B cell (primary cell): ENCODE measurements around the gene SEC16A. TPM values are rescaled to one million over a fixed set of nuclear protein-coding genes. Genes with fewer than 3 reads are reported as not detected.

Experiments used
- ATAC-seq: fragments of 200-7000 bp; cut with Tn5 transposase; one replicate; pipeline ENCODE4 v1.10.0; 2021; ENCODE audit warnings: low read depth, mild to moderate bottlenecking, moderate number of reproducible peaks, moderate library complexity
- CTCF ChIA-PET: fragments of 350-600 bp; sonication (Branson Sonifier 250); formaldehyde crosslinking; loops from one replicate; lab custom pipeline; 2021; ENCODE audit warnings: antibody characterized with exemption, inconsistent platforms; lab: Charles Lee
- POLR2A ChIA-PET: fragments of 350-600 bp; sonication (Branson Sonifier 250); formaldehyde crosslinking; loops from one replicate; lab custom pipeline; 2021; ENCODE audit warnings: antibody characterized with exemption; lab: Charles Lee
- DNase-seq: peaks from one replicate; pipeline ENCODE4 v3.0.0; 2013
- H2AFZ ChIP-seq: 2 replicates; pipeline ENCODE4 v1.6.1; 2012; ENCODE audit warnings: mild to moderate bottlenecking, low read depth, low read length; ENCODE audit not compliant: insufficient read depth, poor library complexity, severe bottlenecking
- H3K27ac ChIP-seq, 2 donors: 1 replicate in 1 of 2; 2 replicates in 1 of 2; pipeline ENCODE4 v1.5.1; 2012 to 2013; ENCODE audit warnings: low read length in 2 of 2, mild to moderate bottlenecking in 2 of 2, moderate library complexity in 1 of 2
- H3K27me3 ChIP-seq, 4 experiments: fragments of 200-600 bp in 1 of 4; sonication (generic) in 1 of 4; replicated peaks in 1 of 4; 1 replicate in 2 of 4; 2 replicates in 2 of 4; pipeline versions ENCODE4 v1.6.1 to v1.7.0; 2013 to 2016; ENCODE audit warnings: low read length in 3 of 4, mild to moderate bottlenecking in 2 of 4, mixed read lengths in 1 of 4, moderate library complexity in 1 of 4; ENCODE audit not compliant: insufficient read depth in 4 of 4, control insufficient read depth in 3 of 4; ENCODE audit errors: control extremely low read depth in 1 of 4
- H3K36me3 ChIP-seq, 2 experiments: replicated peaks in 1 of 2; 1 replicate in 1 of 2; 2 replicates in 1 of 2; pipeline versions ENCODE4 v1.6.1 to v1.7.1; 2013; ENCODE audit warnings: low read length in 1 of 2; ENCODE audit not compliant: insufficient read depth in 2 of 2, control insufficient read depth in 1 of 2; ENCODE audit errors: control extremely low read depth in 1 of 2, extremely low read depth in 1 of 2
- H3K4me1 ChIP-seq, 2 donors: fragments of 200-600 bp in 1 of 2; sonication (generic) in 1 of 2; 1 replicate in 1 of 2; 2 replicates in 1 of 2; pipeline versions ENCODE4 v1.5.1 to v1.6.1; 2013 to 2017; ENCODE audit warnings: low read length in 2 of 2; ENCODE audit not compliant: control insufficient read depth in 2 of 2, insufficient read depth in 2 of 2
- H3K4me2 ChIP-seq: replicated peaks from 2 replicates; pipeline ENCODE3; 2012; ENCODE audit warnings: mild to moderate bottlenecking, low read depth, low read length; ENCODE audit not compliant: poor library complexity, severe bottlenecking
- H3K4me3 ChIP-seq, 5 experiments: fragments of 200-600 bp in 1 of 5; sonication (generic) in 1 of 5; 1 replicate in 3 of 5; 2 replicates in 2 of 5; pipeline versions ENCODE4 v1.5.1 to v1.7.0; 2011 to 2016; ENCODE audit warnings: low read length in 4 of 5, mild to moderate bottlenecking in 4 of 5, low read depth in 2 of 5, control low read depth in 1 of 5, moderate library complexity in 1 of 5; ENCODE audit not compliant: insufficient read depth in 1 of 5; ENCODE audit errors: control extremely low read depth in 1 of 5, extremely low read depth in 1 of 5
- H3K79me2 ChIP-seq: fragments of 200-600 bp; sonication (generic); one replicate; pipeline ENCODE4 v1.6.0; 2016; ENCODE audit warnings: low read length; ENCODE audit not compliant: control insufficient read depth, insufficient read depth
- H3K9ac ChIP-seq: fragments of 200-600 bp; sonication (generic); 2 replicates; pipeline ENCODE4 v1.6.1; 2017; ENCODE audit warnings: mild to moderate bottlenecking, low read length, moderate library complexity
- H3K9me3 ChIP-seq, 3 donors: one replicate each; pipeline versions ENCODE4 v1.6.1 to v1.7.1; 2013; ENCODE audit warnings: low read length in 2 of 3; ENCODE audit not compliant: control insufficient read depth in 2 of 3, insufficient read depth in 1 of 3; ENCODE audit errors: control extremely low read depth in 1 of 3
- H4K20me1 ChIP-seq: 2 replicates; pipeline ENCODE4 v1.6.0; 2012; ENCODE audit warnings: mild to moderate bottlenecking, low read length; ENCODE audit not compliant: insufficient read depth, control insufficient read depth, poor library complexity, severe bottlenecking
- H3K27ac Mint-ChIP-seq: one replicate; pipeline ENCODE4 v1.8.0; 2021; ENCODE audit warnings: mixed read lengths
- H3K27me3 Mint-ChIP-seq: one replicate; pipeline ENCODE4 v1.8.0; 2021; ENCODE audit warnings: mixed read lengths
- H3K4me1 Mint-ChIP-seq: one replicate; pipeline ENCODE4 v1.8.0; 2021; ENCODE audit warnings: mixed read lengths
- H3K4me3 Mint-ChIP-seq: one replicate; pipeline ENCODE4 v1.8.0; 2021; ENCODE audit warnings: mixed read lengths
- H3K9me3 Mint-ChIP-seq: one replicate; pipeline ENCODE4 v1.8.0; 2022; ENCODE audit warnings: mixed read lengths; ENCODE audit not compliant: insufficient read depth
- CTCF ChIP-seq: fragments of 200-600 bp; IDR thresholded peaks from one replicate; pipeline ENCODE4 v1.8.0; 2022; ENCODE audit warnings: antibody characterized with exemption, mild to moderate bottlenecking
- EZH2 ChIP-seq: IDR thresholded peaks from 2 replicates; pipeline ENCODE4 v1.6.1; 2012; ENCODE audit warnings: borderline replicate concordance, low read depth, mild to moderate bottlenecking, moderate library complexity, low read length; ENCODE audit not compliant: insufficient read depth, poor library complexity, severe bottlenecking
- WGBS: methylation state at CpG from one replicate; pipeline ENCODE4 v1.1.5; 2013; ENCODE audit warnings: missing lambda C conversion rate; ENCODE audit not compliant: insufficient coverage; 5-methylcytosine and 5-hydroxymethylcytosine counted together
- intact Hi-C: fragments of 100-400 bp; cut with micrococcal nuclease; formaldehyde crosslinking; loops from one replicate; pipeline ENCODE4 v1.10.0; 2022
- polyA plus RNA-seq: library from polyadenylated mRNA; depleted of rRNA; stranded (reverse); fragments of >200 nt; gene quantifications from 2 replicates; pipeline ENCODE4 v1.2.3, GENCODE V29; 2012
- total RNA-seq, 2 donors: library from RNA; stranded (reverse); fragments of 120-200 nt in 1 of 2; gene quantifications; 1 replicate in 1 of 2; 2 replicates in 1 of 2; pipeline versions ENCODE4 v1.2.3 to v1.2.4, GENCODE V29; 2013 to 2022

The SEC16A gene
- total and polyA plus RNA-seq, 2 donors (not counting 1 experiment from before 2014, with no cell fraction given) = 31.7 to 73.4 TPM

GRCh38 chr9:136460772-136461325 lies 22.0 kb downstream of the SEC16A start:
- intact Hi-C loops = no loop called here
- 98% methylated on average over 23 of the region's 23 CpGs for WGBS
- no peak for TF ChIP-seq CTCF
- no peak for TF ChIP-seq EZH2
- H3K9me3 ChIP-seq = no peaks in the 10 kb centered on the region
- no peaks in the 10 kb centered on the region for H3K27me3 ChIP-seq
- H3K79me2 ChIP-seq = peaks cover 50% of the 10 kb centered on the region
- ATAC-seq = no peak
- no peaks in the 10 kb centered on the region for H3K9me3 Mint-ChIP-seq
- peaks cover 2 to 87% of the 10 kb centered on the region in 2 experiments for H3K36me3 ChIP-seq
- no peak overlapping the region for H3K27ac Mint-ChIP-seq
- no peak overlapping the region for H3K4me3 Mint-ChIP-seq
- H3K4me3 ChIP-seq = no peak overlapping the region
- ChIA-PET POLR2A (no interaction called here), CTCF (no interaction called here)
- no peak for DNase-seq
- H3K4me1 ChIP-seq = no peaks in the 10 kb centered on the region
- no peak overlapping the region for H3K4me2 ChIP-seq
- no peak overlapping the region for H3K9ac ChIP-seq
- peaks cover 29% of the 10 kb centered on the region for H4K20me1 ChIP-seq
- no peaks in the 10 kb centered on the region for H3K27me3 Mint-ChIP-seq
- H3K27ac ChIP-seq = no peak overlapping the region
- H2AFZ ChIP-seq = no peak overlapping the region
- no peaks in the 10 kb centered on the region for H3K4me1 Mint-ChIP-seq

- ATAC-seq (no peak), DNase-seq (no peak)
- ChIA-PET POLR2A (no interaction called here), CTCF (no interaction called here)
- H3K36me3 ChIP-seq = peaks cover 2 to 86% of the 10 kb centered on the region in 2 experiments
- peaks cover 38% of the 10 kb centered on the region for H3K79me2 ChIP-seq
- no peaks in the 10 kb centered on the region for H3K4me1 ChIP-seq
- H3K27ac ChIP-seq = no peak overlapping the region
- H2AFZ ChIP-seq = no peak overlapping the region
- H3K4me2 ChIP-seq = no peak overlapping the region
- no peaks in the 10 kb centered on the region for H3K27me3 ChIP-seq
- H4K20me1 ChIP-seq = peaks cover 23% of the 10 kb centered on the region
- no peak overlapping the region for H3K4me3 ChIP-seq
- TF ChIP-seq EZH2 = no peak
- no peak for TF ChIP-seq CTCF
- Mint-ChIP-seq H3K4me3 (no peak overlapping the region), H3K27me3 (no peaks in the 10 kb centered on the region), H3K27ac (no peak overlapping the region), H3K9me3 (no peaks in the 10 kb centered on the region), H3K4me1 (no peaks in the 10 kb centered on the region)
- intact Hi-C loops = no loop called here
- no peaks in the 10 kb centered on the region for H3K9me3 ChIP-seq
- WGBS = 97% methylated on average over 28 of the region's 28 CpGs
- H3K9ac ChIP-seq = no peak overlapping the region
Measured at GRCh38 chr9:136459425-136459824, 23.4 kb downstream of the SEC16A start.
